Panc1 (cell line): ENCODE results near the gene PSMA7.

ENCODE experiments used
- CTCF ChIP-seq: fragments of 450-650 bp; IDR thresholded peaks from 2 replicates; pipeline ENCODE4 v1.5.1; 2017; ENCODE audit warnings: mild to moderate bottlenecking
- REST ChIP-seq, 2 experiments: IDR thresholded peaks; 2 replicates each; pipeline ENCODE4 v1.6.1; 2011 to 2012; ENCODE audit warnings: low read depth in 2 of 2, control low read depth in 1 of 2, low read length in 1 of 2, mild to moderate bottlenecking in 1 of 2, moderate library complexity in 1 of 2; ENCODE audit not compliant: insufficient read depth in 1 of 2
- SIN3A ChIP-seq: IDR thresholded peaks from 2 replicates; pipeline ENCODE4 v1.6.1; 2012; ENCODE audit warnings: low read depth, mild to moderate bottlenecking, low read length, moderate library complexity, borderline replicate concordance; ENCODE audit not compliant: insufficient read depth

- TF ChIP-seq REST (IDR thresholded peaks at IDR 0.05; ENCODE audit: insufficient read depth in 1 of 2, low read depth in 2 of 2, low read length in 1 of 2) (no peak), SIN3A (no peak), CTCF (no peak)
These were observed 35.3 kb upstream of the PSMA7 start for GRCh38 chr20:62178316-62179161.
